Measurements from ENCODE around the gene TMEM212. TPM values are rescaled to one million over a fixed set of nuclear protein-coding genes. Genes with fewer than 3 reads are reported as not detected.

The TMEM212 gene
- total and polyA plus RNA-seq, 4 donors: 1.5 to 16.5 (median 8.1) TPM

DNA sequence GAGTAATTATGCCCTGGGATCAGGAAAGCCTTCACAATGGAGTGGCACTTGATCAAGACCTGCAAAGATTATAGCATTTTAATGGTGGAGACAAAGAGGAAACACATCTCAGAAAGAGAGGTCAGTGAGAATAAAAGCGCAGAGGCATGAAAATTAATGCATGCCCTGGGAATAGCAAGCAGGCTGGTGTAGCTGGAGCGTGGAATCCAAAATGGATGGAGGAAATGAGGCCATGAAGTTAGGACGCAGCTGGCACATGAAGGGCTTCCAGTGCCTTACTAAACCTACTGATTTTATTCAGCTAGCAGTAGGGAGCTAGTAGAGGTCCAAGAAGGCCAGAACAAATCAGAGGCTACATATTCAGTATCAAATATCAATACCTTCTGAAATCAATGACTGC is 38.1 kb downstream of the TMEM212 start:
- H3K4me1 ChIP-seq (ENCODE audit: control insufficient read depth in 5 of 5, insufficient read depth in 5 of 5, low read length in 5 of 5): peaks cover 0 to 8% (median 3%) of the 10 kb centered on the region in 5 donors
- no peaks in the 10 kb centered on the region for H3K36me3 ChIP-seq (ENCODE audit: control insufficient read depth in 4 of 4, insufficient read depth in 4 of 4, low read length in 4 of 4)
- H3K27ac ChIP-seq (ENCODE audit: low read depth in 1 of 2, low read length in 1 of 2): no peak overlapping the region
- no peak overlapping the region for H3K4me3 ChIP-seq
- WGBS, 2 donors: 95 to 100% methylated on average over 3 of the region's 3 CpGs
- DNase-seq (no peak), ATAC-seq (ENCODE audit: insufficient read depth, low FRiP score) (no peak)
- H3K9ac ChIP-seq (ENCODE audit: insufficient read depth in 1 of 2, low read length in 2 of 2): no peak overlapping the region
- H3K27me3 ChIP-seq (ENCODE audit: control insufficient read depth in 3 of 3, insufficient read depth in 3 of 3, low read length in 2 of 3): no peaks in the 10 kb centered on the region
- no peaks in the 10 kb centered on the region for H3K9me3 ChIP-seq (ENCODE audit: control insufficient read depth in 4 of 4, insufficient read depth in 3 of 4, low read length in 3 of 4)
- TF ChIP-seq, protein P1, sequence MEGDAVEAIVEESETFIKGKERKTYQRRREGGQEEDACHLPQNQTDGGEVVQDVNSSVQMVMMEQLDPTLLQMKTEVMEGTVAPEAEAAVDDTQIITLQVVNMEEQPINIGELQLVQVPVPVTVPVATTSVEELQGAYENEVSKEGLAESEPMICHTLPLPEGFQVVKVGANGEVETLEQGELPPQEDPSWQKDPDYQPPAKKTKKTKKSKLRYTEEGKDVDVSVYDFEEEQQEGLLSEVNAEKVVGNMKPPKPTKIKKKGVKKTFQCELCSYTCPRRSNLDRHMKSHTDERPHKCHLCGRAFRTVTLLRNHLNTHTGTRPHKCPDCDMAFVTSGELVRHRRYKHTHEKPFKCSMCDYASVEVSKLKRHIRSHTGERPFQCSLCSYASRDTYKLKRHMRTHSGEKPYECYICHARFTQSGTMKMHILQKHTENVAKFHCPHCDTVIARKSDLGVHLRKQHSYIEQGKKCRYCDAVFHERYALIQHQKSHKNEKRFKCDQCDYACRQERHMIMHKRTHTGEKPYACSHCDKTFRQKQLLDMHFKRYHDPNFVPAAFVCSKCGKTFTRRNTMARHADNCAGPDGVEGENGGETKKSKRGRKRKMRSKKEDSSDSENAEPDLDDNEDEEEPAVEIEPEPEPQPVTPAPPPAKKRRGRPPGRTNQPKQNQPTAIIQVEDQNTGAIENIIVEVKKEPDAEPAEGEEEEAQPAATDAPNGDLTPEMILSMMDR (IDR thresholded peaks at IDR 0.05; ENCODE audit: control extremely low read depth, extremely low read depth): no peak

GRCh38 chr3:171883257-171883892 is 40.2 kb downstream of the TMEM212 start:
- Histone ChIP-seq H3K9ac (ENCODE audit: insufficient read depth in 1 of 2, low read length in 2 of 2) (no peak overlapping the region), H3K4me1 (ENCODE audit: control insufficient read depth in 5 of 5, insufficient read depth in 5 of 5, low read length in 5 of 5) (peaks cover 0 to 7% (median under 1%) of the 10 kb centered on the region in 5 donors), H3K9me3 (ENCODE audit: control insufficient read depth in 4 of 4, insufficient read depth in 3 of 4, low read length in 3 of 4) (no peaks in the 10 kb centered on the region), H3K36me3 (ENCODE audit: control insufficient read depth in 4 of 4, insufficient read depth in 4 of 4, low read length in 4 of 4) (no peaks in the 10 kb centered on the region), H3K27ac (ENCODE audit: low read depth in 1 of 2, low read length in 1 of 2) (no peak overlapping the region), H3K4me3 (no peak overlapping the region), H3K27me3 (ENCODE audit: control insufficient read depth in 3 of 3, insufficient read depth in 3 of 3, low read length in 2 of 3) (no peaks in the 10 kb centered on the region)
- WGBS, 2 donors: 88 to 90% methylated on average over 3 of the region's 3 CpGs
- TF ChIP-seq, protein P1 (IDR thresholded peaks at IDR 0.05; ENCODE audit: control extremely low read depth, extremely low read depth): no peak
- DNase-seq (no peak), ATAC-seq (ENCODE audit: insufficient read depth, low FRiP score) (no peak)

- Histone ChIP-seq H3K36me3 (ENCODE audit: control insufficient read depth in 4 of 4, insufficient read depth in 4 of 4, low read length in 4 of 4) (no peaks in the 10 kb centered on the region), H3K4me1 (ENCODE audit: control insufficient read depth in 5 of 5, insufficient read depth in 5 of 5, low read length in 5 of 5) (peaks cover 0 to 2% (median 0%) of the 10 kb centered on the region in 5 donors), H3K27ac (ENCODE audit: low read depth in 1 of 2, low read length in 1 of 2) (no peak overlapping the region), H3K9me3 (ENCODE audit: control insufficient read depth in 4 of 4, insufficient read depth in 3 of 4, low read length in 3 of 4) (no peaks in the 10 kb centered on the region), H3K4me3 (no peak overlapping the region), H3K27me3 (ENCODE audit: control insufficient read depth in 3 of 3, insufficient read depth in 3 of 3, low read length in 2 of 3) (no peaks in the 10 kb centered on the region), H3K9ac (ENCODE audit: insufficient read depth in 1 of 2, low read length in 2 of 2) (no peak overlapping the region)
- TF ChIP-seq, protein P1 (IDR thresholded peaks at IDR 0.05; ENCODE audit: control extremely low read depth, extremely low read depth): no peak
- ATAC-seq (ENCODE audit: insufficient read depth, low FRiP score): no peak
- DNase-seq: no peak
- 86 to 93% methylated on average over 6 of the region's 6 CpGs for WGBS, 2 donors
These were observed 40.7 kb downstream of the TMEM212 start for GRCh38 chr3:171883893-171884279.

GRCh38 chr3:171888466-171888865 is 45.3 kb downstream of the TMEM212 start:
- no peak overlapping the region for H3K9ac ChIP-seq (ENCODE audit: insufficient read depth in 1 of 2, low read length in 2 of 2)
- TF ChIP-seq, protein P1 (IDR thresholded peaks at IDR 0.05; ENCODE audit: control extremely low read depth, extremely low read depth): no peak
- H3K36me3 ChIP-seq (ENCODE audit: control insufficient read depth in 4 of 4, insufficient read depth in 4 of 4, low read length in 4 of 4): no peaks in the 10 kb centered on the region
- no peak for DNase-seq
- H3K27ac ChIP-seq (ENCODE audit: low read depth in 1 of 2, low read length in 1 of 2): no peak overlapping the region
- H3K27me3 ChIP-seq (ENCODE audit: control insufficient read depth in 3 of 3, insufficient read depth in 3 of 3, low read length in 2 of 3): no peaks in the 10 kb centered on the region
- no peak for ATAC-seq (ENCODE audit: insufficient read depth, low FRiP score)
- no peaks in the 10 kb centered on the region for H3K9me3 ChIP-seq (ENCODE audit: control insufficient read depth in 4 of 4, insufficient read depth in 3 of 4, low read length in 3 of 4)
- WGBS, 2 donors: 94 to 96% methylated on average over 2 of the region's 2 CpGs
- no peaks in the 10 kb centered on the region for H3K4me1 ChIP-seq (ENCODE audit: control insufficient read depth in 5 of 5, insufficient read depth in 5 of 5, low read length in 5 of 5)
- H3K4me3 ChIP-seq: no peak overlapping the region
